Effector memory CD4-positive, alpha-beta T cell (primary cell): Measurements from ENCODE around the gene RNF224.

Source experiments
- DNase-seq, 3 donors: peaks; one replicate each; pipeline ENCODE4 v3.0.0-alpha.2; 2020
- H3K27ac ChIP-seq: 2 replicates; pipeline ENCODE4 v1.7.0; 2013; ENCODE audit warnings: mild to moderate bottlenecking, low read length, moderate library complexity; ENCODE audit not compliant: insufficient read depth, poor library complexity, severe bottlenecking
- H3K27me3 ChIP-seq: replicated peaks from 2 replicates; pipeline ENCODE4 v1.7.0; 2013; ENCODE audit warnings: mild to moderate bottlenecking, low read length; ENCODE audit not compliant: insufficient read depth, control insufficient read depth, poor library complexity, severe bottlenecking
- H3K36me3 ChIP-seq: 2 replicates; pipeline ENCODE4 v1.7.0; 2013; ENCODE audit warnings: mild to moderate bottlenecking, low read length, moderate library complexity; ENCODE audit not compliant: control insufficient read depth, insufficient read depth
- H3K4me1 ChIP-seq: 2 replicates; pipeline ENCODE4 v1.7.0; 2013; ENCODE audit warnings: low read length, mild to moderate bottlenecking; ENCODE audit not compliant: control insufficient read depth, insufficient read depth, poor library complexity, severe bottlenecking
- H3K4me3 ChIP-seq: 2 replicates; pipeline ENCODE4 v1.7.0; 2013; ENCODE audit warnings: low read length, low read depth, mild to moderate bottlenecking; ENCODE audit not compliant: insufficient read depth, poor library complexity, severe bottlenecking
- H3K9me3 ChIP-seq: 2 replicates; pipeline ENCODE4 v1.7.0; 2013; ENCODE audit warnings: mild to moderate bottlenecking, low read length, moderate library complexity; ENCODE audit not compliant: control insufficient read depth

Gene RNF224

GRCh38 chr9:137213160-137214060, 13.9 kb upstream of the RNF224 start:
- no peak overlapping the region for H3K4me3 ChIP-seq
- DNase-seq = no peak
- no peak overlapping the region for H3K27ac ChIP-seq
- peaks cover 3% of the 10 kb centered on the region for H3K36me3 ChIP-seq
- H3K9me3 ChIP-seq = no peaks in the 10 kb centered on the region
- no peaks in the 10 kb centered on the region for H3K27me3 ChIP-seq
- H3K4me1 ChIP-seq = peaks cover 3% of the 10 kb centered on the region

GRCh38 chr9:137214620-137215019, 12.7 kb upstream of the RNF224 start:
- H3K4me3 ChIP-seq = no peak overlapping the region
- peaks cover 3% of the 10 kb centered on the region for H3K4me1 ChIP-seq
- H3K9me3 ChIP-seq = no peaks in the 10 kb centered on the region
- no peak for DNase-seq
- H3K27me3 ChIP-seq = no peaks in the 10 kb centered on the region
- H3K36me3 ChIP-seq = no peaks in the 10 kb centered on the region
- H3K27ac ChIP-seq = no peak overlapping the region

- Histone ChIP-seq H3K27me3 (no peaks in the 10 kb centered on the region), H3K4me1 (peaks cover 3% of the 10 kb centered on the region), H3K4me3 (no peak overlapping the region), H3K27ac (no peak overlapping the region), H3K9me3 (no peaks in the 10 kb centered on the region), H3K36me3 (no peaks in the 10 kb centered on the region)
- no peak for DNase-seq
These were observed 11.9 kb upstream of the RNF224 start for GRCh38 chr9:137215196-137215986.

DNA sequence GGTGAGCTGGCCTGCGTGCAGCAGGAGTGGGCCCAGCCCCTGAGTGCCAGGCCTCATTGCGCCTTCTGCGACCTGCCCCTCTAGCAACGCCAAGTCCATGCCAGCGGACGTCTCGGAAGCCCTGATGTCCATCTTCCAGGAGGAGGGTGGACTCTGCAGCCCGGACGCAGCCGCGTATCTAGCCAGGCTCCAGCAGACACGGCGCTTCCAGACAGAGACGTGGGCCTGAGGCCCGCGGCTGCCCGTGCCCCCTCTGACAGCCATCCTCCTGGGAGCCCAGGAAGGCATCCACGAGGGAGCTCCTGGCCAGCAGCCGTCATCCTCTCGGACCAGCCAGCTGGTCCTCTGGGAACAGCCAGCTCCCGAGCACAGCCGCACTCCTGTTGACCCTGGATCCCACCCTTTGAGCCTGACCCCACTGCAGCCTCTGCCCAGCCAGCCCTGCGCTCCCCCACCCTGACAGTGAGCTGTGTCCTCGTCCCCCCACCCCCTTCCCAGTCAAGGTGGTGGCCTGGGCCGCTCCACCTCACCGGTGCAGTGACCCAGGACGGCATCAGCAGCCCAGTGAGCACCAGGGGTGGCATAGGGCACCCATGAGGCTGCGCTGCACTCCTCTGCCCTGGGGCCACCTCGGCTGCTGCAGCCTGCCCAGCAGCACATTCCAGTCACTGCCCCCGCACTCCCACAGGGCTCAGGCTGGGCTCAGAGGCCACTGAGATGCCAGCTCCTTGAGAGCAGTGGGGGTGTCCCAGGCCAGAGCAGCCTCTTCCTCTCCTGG, 10.9 kb upstream of the RNF224 start:
- Histone ChIP-seq H3K9me3 (no peaks in the 10 kb centered on the region), H3K4me1 (peaks cover 3% of the 10 kb centered on the region), H3K27me3 (no peaks in the 10 kb centered on the region), H3K27ac (no peak overlapping the region), H3K4me3 (no peak overlapping the region), H3K36me3 (no peaks in the 10 kb centered on the region)
- no peak for DNase-seq

DNA sequence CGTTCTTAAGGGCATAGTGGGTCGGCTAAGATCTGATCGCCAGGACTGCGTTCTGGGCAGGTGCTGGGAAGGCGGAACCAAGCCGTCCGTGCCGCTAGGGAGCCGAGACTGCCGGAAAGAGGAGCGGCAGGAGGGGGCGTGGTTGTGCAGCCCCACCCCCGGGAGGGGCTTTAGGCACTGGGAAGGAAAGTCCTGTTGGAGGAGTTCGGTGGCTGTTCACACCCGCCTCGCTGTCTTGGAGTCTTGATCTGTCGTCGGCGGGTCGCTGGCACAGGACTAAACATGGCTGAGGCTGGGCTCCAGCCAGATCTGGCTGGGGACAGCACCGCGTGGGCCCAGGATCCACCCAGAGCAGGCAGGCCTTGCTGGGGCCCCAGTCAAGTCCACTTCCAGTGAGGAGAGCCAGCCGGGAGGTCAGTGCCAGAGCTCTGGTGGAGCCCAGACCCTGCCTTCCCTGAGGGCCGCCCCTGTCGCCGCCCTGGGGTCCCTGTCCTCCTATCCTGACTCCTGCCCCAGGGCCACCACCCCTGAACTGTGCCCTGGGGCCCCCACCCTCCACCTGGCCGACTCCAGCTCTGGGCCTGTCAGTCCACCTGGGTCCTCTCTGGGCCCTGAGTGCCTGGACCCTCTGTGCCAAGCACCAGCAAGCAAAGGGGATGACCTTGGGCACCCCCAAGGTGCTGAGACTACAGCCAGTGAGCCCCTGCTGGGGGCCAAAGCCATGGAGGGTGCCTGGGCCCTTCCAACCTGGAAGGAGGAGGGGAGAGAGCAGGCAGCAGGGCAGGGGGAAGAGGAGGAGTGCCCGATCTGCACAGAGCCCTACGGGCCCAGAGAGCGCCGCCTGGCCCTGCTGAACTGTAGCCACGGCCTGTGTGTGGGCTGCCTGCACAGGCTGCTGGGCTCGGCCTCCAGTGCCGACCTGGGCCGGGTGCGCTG, 9.8 kb upstream of the RNF224 start:
- no peaks in the 10 kb centered on the region for H3K36me3 ChIP-seq
- peaks cover 6% of the 10 kb centered on the region for H3K4me1 ChIP-seq
- no peak for DNase-seq
- no peaks in the 10 kb centered on the region for H3K9me3 ChIP-seq
- no peak overlapping the region for H3K27ac ChIP-seq
- H3K4me3 ChIP-seq = no peak overlapping the region
- H3K27me3 ChIP-seq = no peaks in the 10 kb centered on the region

GRCh38 chr9:137218212-137218753, 9.0 kb upstream of the RNF224 start:
- no peak for DNase-seq
- Histone ChIP-seq H3K4me3 (no peak overlapping the region), H3K4me1 (peaks cover 11% of the 10 kb centered on the region), H3K9me3 (no peaks in the 10 kb centered on the region), H3K36me3 (no peaks in the 10 kb centered on the region), H3K27ac (no peak overlapping the region), H3K27me3 (no peaks in the 10 kb centered on the region)

DNA sequence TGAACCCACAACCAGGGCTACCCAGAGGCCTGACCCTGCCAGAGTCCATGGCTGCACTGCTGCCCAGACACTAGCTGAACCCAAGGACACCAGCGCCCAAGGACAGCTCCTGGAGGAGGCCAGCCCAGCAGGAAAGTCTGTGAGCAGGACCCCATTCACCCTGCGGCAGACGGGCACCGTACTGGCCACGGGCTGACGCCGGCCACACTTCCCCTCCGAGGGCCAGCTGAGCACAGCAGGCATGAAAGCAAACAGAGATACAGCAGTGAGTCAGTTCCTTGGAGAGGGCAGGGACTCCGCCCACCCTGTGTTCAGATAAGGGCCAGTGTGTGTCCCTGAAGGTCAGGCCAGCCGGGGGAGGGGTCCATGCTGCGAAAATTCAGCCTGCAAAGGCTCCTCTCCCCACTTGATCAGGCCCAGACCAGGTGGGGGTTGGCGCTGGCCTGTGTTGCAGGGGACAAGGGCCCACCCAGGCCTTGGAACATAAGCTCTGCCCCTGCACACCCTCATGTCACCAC, 8.5 kb upstream of the RNF224 start:
- H3K9me3 ChIP-seq = no peaks in the 10 kb centered on the region
- no peak overlapping the region for H3K27ac ChIP-seq
- no peaks in the 10 kb centered on the region for H3K36me3 ChIP-seq
- H3K4me3 ChIP-seq = no peak overlapping the region
- peaks cover 13% of the 10 kb centered on the region for H3K4me1 ChIP-seq
- no peak for DNase-seq
- no peaks in the 10 kb centered on the region for H3K27me3 ChIP-seq

DNA sequence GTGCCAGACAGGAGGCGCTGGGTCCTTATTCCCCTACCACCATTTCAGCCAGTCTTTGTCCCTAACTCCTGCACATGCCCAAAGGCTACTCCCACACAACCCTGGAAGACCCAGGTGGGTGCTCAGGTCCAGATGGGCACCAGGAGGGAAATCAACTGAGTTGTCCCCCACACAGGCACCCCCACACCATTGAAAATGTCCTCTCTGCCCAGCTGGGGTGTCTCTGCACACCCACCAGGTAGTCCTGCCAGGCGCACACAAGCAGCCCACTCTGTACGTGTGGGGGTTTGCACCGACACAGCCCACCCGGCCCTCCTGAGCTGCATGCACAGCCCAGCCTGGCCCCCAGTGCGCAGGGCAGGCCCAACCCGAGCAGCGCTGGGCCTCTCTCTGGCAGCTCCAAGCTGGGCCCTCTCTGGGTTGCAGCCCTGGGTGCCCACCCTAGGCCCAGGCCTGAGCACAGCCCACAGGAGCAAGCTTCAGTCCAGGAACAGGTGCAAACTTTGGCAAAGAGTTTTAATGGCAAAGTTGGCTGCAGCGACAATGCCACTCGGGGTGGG, 7.5 kb upstream of the RNF224 start:
- no peak for DNase-seq
- no peaks in the 10 kb centered on the region for H3K36me3 ChIP-seq

More for the DNA sequence above, 7.5 kb upstream of the RNF224 start:
- Histone ChIP-seq H3K27ac (no peak overlapping the region), H3K9me3 (no peaks in the 10 kb centered on the region), H3K4me1 (peaks cover 20% of the 10 kb centered on the region), H3K4me3 (no peak overlapping the region), H3K27me3 (no peaks in the 10 kb centered on the region)
